ENCODE measurements around the gene EIF2D. TPM values are rescaled to one million over a fixed set of nuclear protein-coding genes. Genes with fewer than 3 reads are reported as not detected.

Gene EIF2D
- total and polyA plus RNA-seq, 9 of the 15 experiments (the other 6 are each of a cell fraction or from before 2014, with no cell fraction given) = 81.1 to 138 (median 93.9) TPM

- TF ChIP-seq HMG20A (CRISPR knock-in tag; conservative IDR thresholded peaks at IDR 0.05) (no peak), ZNF347 (CRISPR knock-in tag; IDR thresholded peaks at IDR 0.05; ENCODE audit: low read depth) (no peak), PHTF2 (CRISPR knock-in tag; IDR thresholded peaks at IDR 0.05) (no peak), ZEB2 (IDR thresholded peaks at IDR 0.05) (no peak), NFATC3 (IDR thresholded peaks at IDR 0.05) (no peak), ASH1L (IDR thresholded peaks at IDR 0.05; ENCODE audit: borderline replicate concordance, low read depth, partially characterized antibody) (no peak), NKRF (IDR thresholded peaks at IDR 0.05; ENCODE audit: borderline replicate concordance) (no peak), ZNF717 (CRISPR knock-in tag; IDR thresholded peaks at IDR 0.05) (no peak), SRF (CRISPR knock-in tag; IDR thresholded peaks at IDR 0.05) (no peak), HOXB6 (CRISPR knock-in tag; IDR thresholded peaks at IDR 0.05; ENCODE audit: borderline replicate concordance) (no peak), ZNF668 (CRISPR knock-in tag; IDR thresholded peaks at IDR 0.05) (no peak), NR2F6 (CRISPR knock-in tag; IDR thresholded peaks at IDR 0.05) (no peak), HMG20B (CRISPR knock-in tag; IDR thresholded peaks at IDR 0.05) (no peak), ZNF263 (CRISPR knock-in tag; IDR thresholded peaks at IDR 0.05; ENCODE audit: borderline replicate concordance) (no peak), BDP1 (IDR thresholded peaks at IDR 0.05; ENCODE audit: insufficient read depth, insufficient read length) (no peak), TGIF2 (CRISPR knock-in tag; IDR thresholded peaks at IDR 0.05) (no peak), ZNF445 (CRISPR knock-in tag; IDR thresholded peaks at IDR 0.05; ENCODE audit: low read depth) (no peak), NUFIP1 (IDR thresholded peaks at IDR 0.05; ENCODE audit: partially characterized antibody) (no peak), NR4A1 (CRISPR knock-in tag; IDR thresholded peaks at IDR 0.05) (no peak), NR4A1 (tag; IDR thresholded peaks at IDR 0.05) (no peak), PURB (CRISPR knock-in tag; IDR thresholded peaks at IDR 0.05; ENCODE audit: low read depth) (no peak), ZNF695 (CRISPR knock-in tag; IDR thresholded peaks at IDR 0.05) (no peak), HNRNPL (IDR thresholded peaks at IDR 0.05; ENCODE audit: low read depth, low read length) (no peak)
- TF ChIP-seq, protein P1, sequence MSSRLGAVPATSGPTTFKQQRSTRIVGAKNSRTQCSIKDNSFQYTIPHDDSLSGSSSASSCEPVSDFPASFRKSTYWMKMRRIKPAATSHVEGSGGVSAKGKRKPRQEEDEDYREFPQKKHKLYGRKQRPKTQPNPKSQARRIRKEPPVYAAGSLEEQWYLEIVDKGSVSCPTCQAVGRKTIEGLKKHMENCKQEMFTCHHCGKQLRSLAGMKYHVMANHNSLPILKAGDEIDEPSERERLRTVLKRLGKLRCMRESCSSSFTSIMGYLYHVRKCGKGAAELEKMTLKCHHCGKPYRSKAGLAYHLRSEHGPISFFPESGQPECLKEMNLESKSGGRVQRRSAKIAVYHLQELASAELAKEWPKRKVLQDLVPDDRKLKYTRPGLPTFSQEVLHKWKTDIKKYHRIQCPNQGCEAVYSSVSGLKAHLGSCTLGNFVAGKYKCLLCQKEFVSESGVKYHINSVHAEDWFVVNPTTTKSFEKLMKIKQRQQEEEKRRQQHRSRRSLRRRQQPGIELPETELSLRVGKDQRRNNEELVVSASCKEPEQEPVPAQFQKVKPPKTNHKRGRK (tag; IDR thresholded peaks at IDR 0.05) = no peak
- TF ChIP-seq, protein P2, sequence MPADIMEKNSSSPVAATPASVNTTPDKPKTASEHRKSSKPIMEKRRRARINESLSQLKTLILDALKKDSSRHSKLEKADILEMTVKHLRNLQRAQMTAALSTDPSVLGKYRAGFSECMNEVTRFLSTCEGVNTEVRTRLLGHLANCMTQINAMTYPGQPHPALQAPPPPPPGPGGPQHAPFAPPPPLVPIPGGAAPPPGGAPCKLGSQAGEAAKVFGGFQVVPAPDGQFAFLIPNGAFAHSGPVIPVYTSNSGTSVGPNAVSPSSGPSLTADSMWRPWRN (IDR thresholded peaks at IDR 0.05; ENCODE audit: low read depth) = no peak
- TF ChIP-seq, protein P3, sequence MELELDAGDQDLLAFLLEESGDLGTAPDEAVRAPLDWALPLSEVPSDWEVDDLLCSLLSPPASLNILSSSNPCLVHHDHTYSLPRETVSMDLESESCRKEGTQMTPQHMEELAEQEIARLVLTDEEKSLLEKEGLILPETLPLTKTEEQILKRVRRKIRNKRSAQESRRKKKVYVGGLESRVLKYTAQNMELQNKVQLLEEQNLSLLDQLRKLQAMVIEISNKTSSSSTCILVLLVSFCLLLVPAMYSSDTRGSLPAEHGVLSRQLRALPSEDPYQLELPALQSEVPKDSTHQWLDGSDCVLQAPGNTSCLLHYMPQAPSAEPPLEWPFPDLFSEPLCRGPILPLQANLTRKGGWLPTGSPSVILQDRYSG (tag; conservative IDR thresholded peaks at IDR 0.05; ENCODE audit: low read depth) = no peak
Observed at GRCh38 chr1:206544562-206545257, 67.6 kb downstream of the EIF2D start (continued).
